Hair follicle dermal papilla cell (primary cell): ENCODE measurements around the gene RASL12. TPM values are rescaled to one million over a fixed set of nuclear protein-coding genes. Genes with fewer than 3 reads are reported as not detected.

Source experiments
- small RNA-seq: library from RNA; depleted of rRNA; stranded (forward); fragments of <200 nt; gene quantifications from one replicate; pipeline ENCODE3, GENCODE V24; 2012
- total RNA-seq: library from RNA; depleted of rRNA; stranded (reverse); fragments of >200 nt; gene quantifications from 2 replicates; pipeline ENCODE4 v1.2.3, GENCODE V29; 2012

The RASL12 gene
- 8.3 and 10.2 TPM in 2 replicates for total RNA-seq

GRCh38 chr15:65067645-65068402, at the start of gene RASL12:
Gene RASL12, minus strand, starts transcription at chr15:65067991. Its CDS starts 156 bp downstream, at chr15:65067835.

GRCh38 chr15:65115086-65115485, 47.3 kb upstream of the RASL12 start, which contains the start of gene UBAP1L:
Gene UBAP1L, minus strand, starts transcription at chr15:65115200. Its CDS starts 8,985 bp downstream, at chr15:65106215.

GRCh38 chr15:65076486-65077290, 8.9 kb upstream of the RASL12 start, which contains the start of gene KBTBD13:
Gene KBTBD13, plus strand, starts transcription at chr15:65076746. Its CDS starts 70 bp downstream, at chr15:65076816.

GRCh38 chr15:65044724-65045481, 22.9 kb downstream of the RASL12 start, which contains the start of gene SLC51B:
Gene SLC51B, plus strand, starts transcription at chr15:65045387. Its CDS starts 4,618 bp downstream, at chr15:65050005.

GRCh38 chr15:65028921-65029735, 38.7 kb downstream of the RASL12 start, which contains the start of gene MTFMT:
Gene MTFMT, minus strand, starts transcription at chr15:65029639. Its CDS starts 26 bp downstream, at chr15:65029613.

Small RNA genes within 50 kb of the gene (small RNA-seq; reads per million reads assigned to genes)
- gene AC013553.1: not detected

Other genes starting within 250 kb of the RASL12 start
- gene PIF1, start 242.3 kb downstream of the RASL12 start, total RNA-seq: 3.6 and 8.4 TPM in 2 replicates
- gene PLEKHO2, start 226.1 kb downstream of the RASL12 start, total RNA-seq: 72.4 and 108 TPM in 2 replicates
- gene ANKDD1A, start 156.1 kb downstream of the RASL12 start, total RNA-seq: 7.0 and 13.5 TPM in 2 replicates
- gene SPG21, start 78.1 kb downstream of the RASL12 start, total RNA-seq: 92.3 and 103 TPM in 2 replicates
- 21.5 and 24.3 TPM in 2 replicates for gene MTFMT, start 38.4 kb downstream of the RASL12 start, total RNA-seq
- gene SLC51B, start 22.6 kb downstream of the RASL12 start, total RNA-seq: not detected in 2 replicates
- not detected in 2 replicates for gene KBTBD13, start 8.8 kb upstream of the RASL12 start, total RNA-seq
- gene UBAP1L, start 47.2 kb upstream of the RASL12 start, total RNA-seq: 1.9 and 2.2 TPM in 2 replicates
- gene PDCD7, start 65.8 kb upstream of the RASL12 start, total RNA-seq: 18.8 and 19.7 TPM in 2 replicates
- gene CLPX, start 117.4 kb upstream of the RASL12 start, total RNA-seq: 35.6 and 44.8 TPM in 2 replicates
- 0.73 and 2.8 TPM in 2 replicates for gene CILP, start 143.5 kb upstream of the RASL12 start, total RNA-seq
- gene PARP16, start 218.9 kb upstream of the RASL12 start, total RNA-seq: 5.4 and 6.3 TPM in 2 replicates
- gene RNU5A-1, start 228.1 kb upstream of the RASL12 start, total RNA-seq: not detected in 2 replicates
- gene RNU5B-1, start 236.7 kb upstream of the RASL12 start, total RNA-seq: not detected in 2 replicates